Neural cell (in vitro differentiated cells): ENCODE data around the gene ALAS1.

Source experiments
- CTCF ChIP-seq: fragments of 450-650 bp; IDR thresholded peaks from 2 replicates; pipeline ENCODE4 v1.5.1; 2014; ENCODE audit warnings: antibody characterized with exemption, mild to moderate bottlenecking, moderate library complexity; ENCODE audit not compliant: poor library complexity, severe bottlenecking
- EP300 ChIP-seq: fragments of 450-650 bp; conservative IDR thresholded peaks from 2 replicates; pipeline ENCODE4 v1.6.1; 2014; ENCODE audit warnings: antibody characterized with exemption, mild to moderate bottlenecking, moderate library complexity; ENCODE audit not compliant: poor library complexity, severe bottlenecking
- EZH2 ChIP-seq: fragments of 200-600, 300-800 bp; shearing (Covaris generic), sonication (generic); IDR thresholded peaks from 2 replicates; pipeline ENCODE4 v1.6.1; 2014; ENCODE audit warnings: antibody characterized with exemption, low read length, borderline replicate concordance, mild to moderate bottlenecking; ENCODE audit not compliant: insufficient read depth, poor library complexity, severe bottlenecking
- POLR2AphosphoS5 ChIP-seq: IDR thresholded peaks from 2 replicates; pipeline ENCODE4 v1.6.1; 2012

- no peak for TF ChIP-seq EP300
- TF ChIP-seq CTCF, result no peak
- TF ChIP-seq POLR2AphosphoS5, result no peak
- TF ChIP-seq EZH2, result no peak
Observed at GRCh38 chr3:52162250-52162872, 35.6 kb upstream of the ALAS1 start.
